Stomach (tissue), 4 donors: ENCODE data around the gene GCHFR.

ENCODE experiments used
- CTCF ChIP-seq, 7 experiments: fragments of 450-650 bp in 4 of 7; fragments of 200-600 bp in 3 of 7; sonication (generic) in 3 of 7; IDR thresholded peaks; one replicate each; pipeline ENCODE4 v1.5.1; 2016 to 2019; ENCODE audit warnings: antibody characterized with exemption in 7 of 7, control low read depth in 2 of 7, mild to moderate bottlenecking in 1 of 7
- POLR2A ChIP-seq, 4 donors: fragments of 450-650 bp; IDR thresholded peaks; one replicate each; pipeline ENCODE4 v1.6.1; 2016; ENCODE audit warnings: antibody characterized with exemption in 4 of 4, control low read depth in 2 of 4, mild to moderate bottlenecking in 1 of 4, moderate library complexity in 1 of 4
- POLR2AphosphoS5 ChIP-seq, 3 donors: sonication (generic); formaldehyde crosslinking; IDR thresholded peaks; one replicate each; pipeline ENCODE4 v1.6.1; 2016; ENCODE audit warnings: antibody characterized with exemption in 3 of 3

GRCh38 chr15:40767838-40768500, 4.1 kb downstream of the GCHFR start:
- no peak for TF ChIP-seq CTCF (IDR thresholded peaks at IDR 0.05)
- no peak for TF ChIP-seq POLR2AphosphoS5 (IDR thresholded peaks at IDR 0.05)
- TF ChIP-seq POLR2A (IDR thresholded peaks at IDR 0.05), result no peak
